Hematopoietic multipotent progenitor cell treated with erythropoietin and hydrocortisone succinate and interleukin-3 and kit ligand, for 8 days (in vitro differentiated cells): ENCODE data around the gene SLCO3A1.

ENCODE experiments used
- DNase-seq: peaks from one replicate; pipeline ENCODE4 v3.0.0-alpha.2; 2015

SLCO3A1 gene

GRCh38 chr15:91916051-91916450, 62.5 kb downstream of the SLCO3A1 start:
- no peak for DNase-seq

GRCh38 chr15:91917686-91918360, 64.3 kb downstream of the SLCO3A1 start:
- no peak for DNase-seq

- DNase-seq, result no peak
Observed at GRCh38 chr15:91919014-91919534, 65.6 kb downstream of the SLCO3A1 start.

GRCh38 chr15:91921188-91921842, 67.8 kb downstream of the SLCO3A1 start:
- no peak for DNase-seq

GRCh38 chr15:91921843-91922198, 68.3 kb downstream of the SLCO3A1 start:
- DNase-seq, result no peak

- DNase-seq, result no peak
Observed at GRCh38 chr15:91922646-91923547, 69.4 kb downstream of the SLCO3A1 start.

- no peak for DNase-seq
Observed at GRCh38 chr15:91924183-91924582, 70.7 kb downstream of the SLCO3A1 start.

GRCh38 chr15:91924837-91925495, 71.5 kb downstream of the SLCO3A1 start:
- no peak for DNase-seq

- no peak for DNase-seq
Observed at GRCh38 chr15:91925794-91926193, 72.3 kb downstream of the SLCO3A1 start.

GRCh38 chr15:91926908-91927270, 73.4 kb downstream of the SLCO3A1 start:
- no peak for DNase-seq

GRCh38 chr15:91927585-91927984, 74.1 kb downstream of the SLCO3A1 start:
- DNase-seq, result no peak

- no peak for DNase-seq
Observed at GRCh38 chr15:91928675-91929074, 75.2 kb downstream of the SLCO3A1 start.

- no peak for DNase-seq
Observed at GRCh38 chr15:91929509-91929908, 76.0 kb downstream of the SLCO3A1 start.

- DNase-seq, result no peak
Observed at GRCh38 chr15:91930092-91930491, 76.6 kb downstream of the SLCO3A1 start.

GRCh38 chr15:91936182-91936775, 82.8 kb downstream of the SLCO3A1 start:
- DNase-seq, result no peak

- no peak for DNase-seq
Observed at GRCh38 chr15:91936927-91937326, 83.4 kb downstream of the SLCO3A1 start.

GRCh38 chr15:91938136-91938535, 84.6 kb downstream of the SLCO3A1 start:
- DNase-seq, result no peak

GRCh38 chr15:91939403-91939831, 85.9 kb downstream of the SLCO3A1 start:
- no peak for DNase-seq

- DNase-seq, result no peak
Observed at GRCh38 chr15:91940496-91941381, 87.2 kb downstream of the SLCO3A1 start.

GRCh38 chr15:91941871-91942658, 88.6 kb downstream of the SLCO3A1 start:
- DNase-seq, result no peak
